Stomach (tissue), 9 donors: Measurements from ENCODE around the gene INTS12. TPM values are rescaled to one million over a fixed set of nuclear protein-coding genes. Genes with fewer than 3 reads are reported as not detected.

Experiments
- DNase-seq, 2 donors: peaks; one replicate each; pipeline versions ENCODE4 v3.0.0 to v3.0.0-alpha.2; 2013 to 2019
- H3K27ac ChIP-seq, 5 donors: fragments of 200-600 bp in 4 of 5; sonication (generic) in 4 of 5; one replicate each; pipeline ENCODE4 v1.5.1; 2013 to 2019; ENCODE audit warnings: mild to moderate bottlenecking in 1 of 5, moderate library complexity in 1 of 5
- H3K27me3 ChIP-seq, 3 donors: fragments of 200-600 bp; sonication (generic); one replicate each; pipeline ENCODE4 v1.5.1; 2017 to 2019; ENCODE audit warnings: mixed run types in 1 of 3
- H3K36me3 ChIP-seq, 4 donors: fragments of 200-600 bp; sonication (generic); 1 replicate in 3 of 4; 2 replicates in 1 of 4; pipeline ENCODE4 v1.5.1; 2016 to 2019
- H3K4me1 ChIP-seq, 4 donors: fragments of 200-600 bp; sonication (generic); one replicate each; pipeline ENCODE4 v1.5.1; 2016 to 2019
- H3K4me3 ChIP-seq, 4 donors: fragments of 200-600 bp; sonication (generic) in 3 of 4; one replicate each; pipeline ENCODE4 v1.5.1; 2016 to 2019; ENCODE audit warnings: mild to moderate bottlenecking in 1 of 4
- H3K9me3 ChIP-seq, 4 donors: fragments of 200-600 bp; sonication (generic); one replicate each; pipeline ENCODE4 v1.5.1; 2016 to 2019
- EP300 ChIP-seq: sonication (generic); formaldehyde crosslinking; IDR thresholded peaks from one replicate; pipeline ENCODE4 v1.6.1; 2017; ENCODE audit warnings: antibody characterized with exemption
- POLR2A ChIP-seq, 4 donors: fragments of 450-650 bp; IDR thresholded peaks; one replicate each; pipeline ENCODE4 v1.6.1; 2016; ENCODE audit warnings: antibody characterized with exemption in 4 of 4, control low read depth in 2 of 4, mild to moderate bottlenecking in 1 of 4, moderate library complexity in 1 of 4
- POLR2AphosphoS5 ChIP-seq, 3 donors: sonication (generic); formaldehyde crosslinking; IDR thresholded peaks; one replicate each; pipeline ENCODE4 v1.6.1; 2016; ENCODE audit warnings: antibody characterized with exemption in 3 of 3
- WGBS, 5 donors: extraction: QIAGEN DNeasy Blood & Tissue Kit in 3 of 5; methylation state at CpG; one replicate each; pipeline versions ENCODE4 v1.1.5 to v1.1.7; 2013 to 2018; 5-methylcytosine and 5-hydroxymethylcytosine counted together
- intact Hi-C: fragments of 100-400 bp; cut with DNase I; formaldehyde crosslinking; loops from one replicate; pipeline ENCODE4 v1.15.1; 2023; ENCODE audit warnings: low total_unique reads
- polyA plus RNA-seq, 3 donors: library from polyadenylated mRNA; stranded (reverse); fragments of 200-250 nt; gene quantifications; one replicate each; pipeline ENCODE4 v1.2.3, GENCODE V29; 2013
- total RNA-seq, 5 donors: library from RNA; depleted of rRNA; stranded (reverse); fragments of >200 nt; gene quantifications; one replicate each; pipeline versions ENCODE4 v1.1.0 to v1.2.3, GENCODE V29; 2014 to 2016
- TF ChIP-seq, protein P1 (sequence below), 7 experiments: fragments of 450-650 bp in 4 of 7; fragments of 200-600 bp in 3 of 7; sonication (generic) in 3 of 7; IDR thresholded peaks; one replicate each; pipeline ENCODE4 v1.5.1; 2016 to 2019; ENCODE audit warnings: antibody characterized with exemption in 7 of 7, control low read depth in 2 of 7, mild to moderate bottlenecking in 1 of 7
- donor health status: healthy with polysubstance abuse.
- donor health status: Bipolar disorder and iron deficiency.
- donor health status: healthy.

INTS12 gene
- total and polyA plus RNA-seq, 8 donors = 8.7 to 35.7 (median 16.9) TPM

DNA sequence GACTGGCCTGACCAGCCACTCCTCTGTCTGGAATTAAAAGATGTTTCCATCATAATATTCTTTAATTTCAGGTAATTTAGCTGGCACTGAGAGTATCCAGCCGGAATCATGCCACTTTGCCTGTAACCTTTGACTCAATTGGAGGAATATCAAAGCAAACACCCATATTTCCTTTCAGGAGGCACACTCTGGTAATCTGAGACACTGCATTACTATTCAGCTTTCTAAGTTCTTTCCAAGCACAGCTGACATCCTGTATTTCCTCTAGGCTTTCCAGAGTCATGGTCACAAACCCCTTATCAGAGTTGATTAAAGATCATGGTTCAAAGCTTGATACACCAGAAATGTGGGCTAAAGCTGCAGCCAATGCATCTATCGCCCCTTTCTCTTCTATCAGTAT is 29.3 kb downstream of the INTS12 start:
- peaks cover 0 to 33% (median 15%) of the 10 kb centered on the region in 4 donors for H3K4me1 ChIP-seq
- intact Hi-C loops = no loop called here
- H3K27me3 ChIP-seq = no peaks in the 10 kb centered on the region
- H3K9me3 ChIP-seq = no peaks in the 10 kb centered on the region
- peak overlapping the region in 1 of 5 donors; percentile 56 for H3K27ac ChIP-seq
- WGBS, 5 donors = 23 to 46% (median 31%) methylated on average over 2 of the region's 2 CpGs
- no peak for DNase-seq
- peaks cover 0 to 22% (median 19%) of the 10 kb centered on the region in 4 donors for H3K36me3 ChIP-seq
- H3K4me3 ChIP-seq = no peak overlapping the region
- peak in 2 of 3 donors; percentile 2 for TF ChIP-seq POLR2AphosphoS5 (IDR thresholded peaks at IDR 0.05)
- TF ChIP-seq EP300 = no peak

DNA sequence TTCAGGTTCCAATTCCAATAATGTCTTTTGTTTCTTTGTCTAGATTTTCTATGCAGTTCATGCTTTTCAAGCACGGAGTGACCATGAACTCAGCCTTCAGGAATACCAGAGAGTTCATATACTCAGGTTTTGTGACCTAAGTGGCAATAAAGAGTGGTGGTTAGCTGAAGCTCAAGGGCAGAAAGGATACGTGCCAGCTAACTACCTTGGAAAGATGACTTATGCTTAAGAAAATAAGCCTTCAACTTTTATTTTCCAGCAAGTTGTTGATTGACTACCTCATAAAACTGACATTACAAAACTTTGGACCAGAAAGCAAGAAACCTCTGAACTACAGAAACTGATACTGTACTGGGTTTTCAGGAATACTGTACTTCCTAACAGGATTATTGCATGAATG is 30.8 kb downstream of the INTS12 start:
- intact Hi-C loops = no loop called here
- no peak for TF ChIP-seq EP300
- TF ChIP-seq, protein P1, sequence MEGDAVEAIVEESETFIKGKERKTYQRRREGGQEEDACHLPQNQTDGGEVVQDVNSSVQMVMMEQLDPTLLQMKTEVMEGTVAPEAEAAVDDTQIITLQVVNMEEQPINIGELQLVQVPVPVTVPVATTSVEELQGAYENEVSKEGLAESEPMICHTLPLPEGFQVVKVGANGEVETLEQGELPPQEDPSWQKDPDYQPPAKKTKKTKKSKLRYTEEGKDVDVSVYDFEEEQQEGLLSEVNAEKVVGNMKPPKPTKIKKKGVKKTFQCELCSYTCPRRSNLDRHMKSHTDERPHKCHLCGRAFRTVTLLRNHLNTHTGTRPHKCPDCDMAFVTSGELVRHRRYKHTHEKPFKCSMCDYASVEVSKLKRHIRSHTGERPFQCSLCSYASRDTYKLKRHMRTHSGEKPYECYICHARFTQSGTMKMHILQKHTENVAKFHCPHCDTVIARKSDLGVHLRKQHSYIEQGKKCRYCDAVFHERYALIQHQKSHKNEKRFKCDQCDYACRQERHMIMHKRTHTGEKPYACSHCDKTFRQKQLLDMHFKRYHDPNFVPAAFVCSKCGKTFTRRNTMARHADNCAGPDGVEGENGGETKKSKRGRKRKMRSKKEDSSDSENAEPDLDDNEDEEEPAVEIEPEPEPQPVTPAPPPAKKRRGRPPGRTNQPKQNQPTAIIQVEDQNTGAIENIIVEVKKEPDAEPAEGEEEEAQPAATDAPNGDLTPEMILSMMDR (IDR thresholded peaks at IDR 0.05) = no peak
- TF ChIP-seq POLR2AphosphoS5 (IDR thresholded peaks at IDR 0.05) = no peak
- TF ChIP-seq POLR2A (IDR thresholded peaks at IDR 0.05) = no peak
- no peaks in the 10 kb centered on the region for H3K27me3 ChIP-seq
- H3K4me1 ChIP-seq = peaks cover 0 to 27% (median 8%) of the 10 kb centered on the region in 4 donors
- DNase-seq = no peak
- H3K9me3 ChIP-seq = no peaks in the 10 kb centered on the region
- peaks cover 0 to 14% (median 13%) of the 10 kb centered on the region in 4 donors for H3K36me3 ChIP-seq
- no peak overlapping the region for H3K4me3 ChIP-seq
- 80 to 86% (median 83%) methylated on average over 2 of the region's 2 CpGs for WGBS, 5 donors
- H3K27ac ChIP-seq = no peak overlapping the region

DNA sequence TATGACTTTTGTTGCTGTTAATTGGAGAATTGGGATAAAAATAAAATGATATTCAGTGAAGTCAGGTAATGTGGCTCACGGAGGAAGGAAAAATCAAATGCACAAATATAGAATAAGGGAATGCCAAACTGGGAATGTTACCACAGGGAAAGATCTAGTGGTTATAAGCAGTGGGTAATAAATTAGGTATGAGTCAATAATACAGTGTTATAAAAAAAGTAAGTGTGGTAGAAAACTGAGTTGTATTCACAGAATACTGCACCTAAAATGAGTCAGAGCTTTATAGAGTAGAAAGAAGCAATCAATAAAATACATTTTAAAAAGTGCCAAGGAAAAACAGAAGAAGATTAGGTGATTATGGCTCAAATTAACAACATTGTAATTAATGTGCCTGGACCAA is 34.5 kb downstream of the INTS12 start:
- 76 to 95% (median 86%) methylated on average over 1 of the region's 1 CpG for WGBS, 5 donors
- H3K27ac ChIP-seq = no peak overlapping the region
- peaks cover 0 to 2% (median under 1%) of the 10 kb centered on the region in 4 donors for H3K4me1 ChIP-seq
- H3K4me3 ChIP-seq = no peak overlapping the region
- no peaks in the 10 kb centered on the region for H3K27me3 ChIP-seq
- H3K36me3 ChIP-seq = no peaks in the 10 kb centered on the region
- no peak for DNase-seq
- intact Hi-C loops = no loop called here
- TF ChIP-seq POLR2A (IDR thresholded peaks at IDR 0.05) (no peak), EP300 (no peak), POLR2AphosphoS5 (IDR thresholded peaks at IDR 0.05) (no peak)
- TF ChIP-seq, protein P1 (IDR thresholded peaks at IDR 0.05) = no peak
- no peaks in the 10 kb centered on the region for H3K9me3 ChIP-seq

- intact Hi-C loops = no loop called here
- TF ChIP-seq POLR2A (IDR thresholded peaks at IDR 0.05) (no peak), POLR2AphosphoS5 (IDR thresholded peaks at IDR 0.05) (no peak), EP300 (no peak)
- TF ChIP-seq, protein P1 (IDR thresholded peaks at IDR 0.05) = no peak
- WGBS, 5 donors = 78 to 83% (median 82%) methylated on average over 2 of the region's 2 CpGs
These were observed 37.2 kb downstream of the INTS12 start for GRCh38 chr4:105671301-105671700.

DNA sequence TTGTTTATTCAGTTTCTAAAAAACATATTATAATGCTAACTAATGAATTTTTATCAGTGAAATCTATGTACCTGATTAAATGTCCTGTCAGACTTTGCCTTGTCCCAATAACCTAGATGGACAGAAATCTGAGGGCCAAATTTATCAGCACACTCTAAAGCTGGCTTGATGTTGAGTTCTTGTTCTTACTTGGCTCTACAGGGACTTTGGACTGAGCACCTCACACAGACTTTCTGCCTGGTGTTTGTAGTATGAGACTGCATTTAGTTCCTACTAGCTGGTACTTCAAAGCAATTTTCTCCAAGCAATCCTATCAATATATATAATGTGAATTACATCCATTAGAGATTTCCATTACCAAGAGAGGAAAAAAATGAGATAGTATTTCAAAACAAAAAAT is 37.8 kb downstream of the INTS12 start:
- no peak overlapping the region for H3K4me3 ChIP-seq
- H3K27me3 ChIP-seq = no peaks in the 10 kb centered on the region
- no peaks in the 10 kb centered on the region for H3K4me1 ChIP-seq
- intact Hi-C loops = no loop called here
- H3K36me3 ChIP-seq = peaks cover 0 to 6% (median 0%) of the 10 kb centered on the region in 4 donors
- TF ChIP-seq POLR2AphosphoS5 (IDR thresholded peaks at IDR 0.05) (no peak), POLR2A (IDR thresholded peaks at IDR 0.05) (no peak), EP300 (no peak)
- TF ChIP-seq, protein P1 (IDR thresholded peaks at IDR 0.05) = no peak
- H3K9me3 ChIP-seq = no peaks in the 10 kb centered on the region
- peak overlapping the region in 1 of 5 donors; percentile 1 for H3K27ac ChIP-seq
- peak in 1 of 2 donors; percentile 32 for DNase-seq

More at GRCh38 chr4:105671301-105671700, 37.2 kb downstream of the INTS12 start:
- Histone ChIP-seq H3K36me3 (peaks cover 0 to 6% (median 0%) of the 10 kb centered on the region in 4 donors), H3K27ac (peak overlapping the region in 1 of 5 donors; percentile 1), H3K27me3 (no peaks in the 10 kb centered on the region), H3K4me3 (no peak overlapping the region), H3K4me1 (no peaks in the 10 kb centered on the region), H3K9me3 (no peaks in the 10 kb centered on the region)
- DNase-seq = no peak
